GM18873 (cell line): ENCODE data around the gene C9orf152.

Experiments
- ATAC-seq: cut with Tn5 transposase; IDR thresholded peaks from one replicate; pipeline ENCODE4 v1.9.1; 2021; ENCODE audit warnings: mild to moderate bottlenecking, moderate library complexity, moderate number of reproducible peaks; ENCODE audit not compliant: unreplicated experiment, low FRiP score

The C9orf152 gene

DNA sequence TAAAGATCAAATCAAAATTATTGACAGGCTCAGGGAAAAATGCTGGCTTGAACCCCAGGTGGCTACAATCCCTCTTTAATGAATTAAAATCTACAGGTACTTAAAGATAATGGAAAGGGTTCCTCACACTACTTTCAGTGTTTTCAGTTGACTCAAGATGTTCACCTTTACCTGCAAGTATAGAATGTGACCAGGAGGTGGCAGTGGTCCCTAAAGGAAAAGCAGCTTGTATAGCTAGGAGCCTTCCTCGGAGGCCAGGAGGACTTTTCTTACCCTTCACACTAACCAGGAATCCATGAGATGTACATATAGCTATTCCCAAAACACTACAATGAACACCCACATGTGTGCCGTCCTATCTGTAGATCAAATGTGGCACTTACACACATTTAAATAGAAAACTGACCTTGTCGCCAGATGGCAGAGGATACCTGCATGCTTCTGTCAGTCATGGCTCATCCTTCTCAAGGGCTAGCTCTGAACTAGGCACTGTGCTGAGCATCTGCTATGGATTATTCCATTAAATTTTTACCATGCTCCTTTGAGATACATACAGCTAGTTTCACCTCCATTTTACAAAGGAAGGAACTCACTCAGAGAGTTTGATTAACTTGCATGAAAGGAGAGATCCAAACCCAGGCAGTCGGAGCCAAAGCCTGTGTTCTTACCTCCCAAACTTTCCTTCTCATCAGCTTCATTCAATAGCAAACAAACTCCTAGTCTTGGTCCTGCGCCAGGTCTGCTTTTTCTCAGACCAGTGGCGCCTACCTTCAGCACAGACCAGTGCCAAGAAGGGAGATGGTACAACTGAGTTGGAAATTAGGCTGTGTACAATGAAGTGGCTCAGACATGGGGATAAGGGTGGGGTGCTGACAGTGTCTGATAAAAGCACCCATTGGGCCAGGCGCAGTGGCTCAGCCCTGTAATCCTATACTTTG lies 24.5 kb downstream of the C9orf152 start:
- no peak for ATAC-seq

GRCh38 chr9:110180511-110181434 lies 27.2 kb downstream of the C9orf152 start:
- ATAC-seq = no peak

- no peak for ATAC-seq
Observed at GRCh38 chr9:110179734-110180133, 28.2 kb downstream of the C9orf152 start.

GRCh38 chr9:110178281-110178680 lies 29.7 kb downstream of the C9orf152 start:
- no peak for ATAC-seq

DNA sequence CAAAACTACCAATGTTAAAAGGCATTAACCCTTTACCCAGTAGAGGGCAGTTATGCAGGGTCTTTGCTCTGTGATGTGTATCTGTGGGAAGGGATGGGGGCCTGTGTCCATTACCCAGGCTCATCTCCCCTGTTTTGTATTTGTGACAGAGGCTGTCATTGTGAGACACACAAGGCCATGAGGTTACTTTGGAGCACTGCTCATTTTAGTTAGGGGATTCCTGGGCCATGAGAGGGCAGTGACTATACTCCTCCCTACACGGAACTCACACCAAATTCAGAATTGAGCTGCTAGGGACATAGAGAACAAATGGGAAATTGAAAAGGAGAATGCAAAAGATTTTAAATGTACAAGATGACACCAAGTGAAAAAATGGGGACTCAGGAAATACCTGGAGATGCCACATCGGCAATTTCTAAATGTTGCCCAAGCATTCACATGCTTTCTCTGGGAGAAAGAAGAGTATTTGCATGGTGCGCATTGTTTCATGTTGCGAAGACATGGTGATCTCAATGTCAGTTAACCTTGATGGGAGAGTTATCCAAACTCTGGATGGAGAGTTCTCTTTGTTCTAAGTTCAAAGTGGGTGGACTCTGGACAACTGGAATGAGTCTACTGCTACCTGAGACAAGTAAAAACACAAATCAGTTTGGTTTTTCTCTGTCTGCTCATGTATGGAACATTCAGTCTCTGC lies 32.5 kb downstream of the C9orf152 start:
- no peak for ATAC-seq

DNA sequence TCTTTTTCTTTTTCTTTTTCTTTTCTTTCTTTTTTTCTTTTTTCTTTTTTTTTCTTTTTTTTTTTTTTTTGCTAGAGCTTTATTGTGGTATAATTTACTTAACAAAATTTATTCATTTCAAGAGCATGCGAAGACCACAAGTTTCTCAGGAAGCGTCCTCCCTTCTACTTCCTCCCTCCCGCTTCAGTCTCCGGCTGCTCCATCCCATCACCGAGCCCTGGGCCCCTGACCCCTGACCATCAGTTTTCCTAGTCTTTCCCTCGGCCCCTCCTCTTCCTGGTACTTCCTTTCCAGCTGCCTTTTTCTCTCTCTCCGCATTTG lies 34.7 kb downstream of the C9orf152 start:
- no peak for ATAC-seq

DNA sequence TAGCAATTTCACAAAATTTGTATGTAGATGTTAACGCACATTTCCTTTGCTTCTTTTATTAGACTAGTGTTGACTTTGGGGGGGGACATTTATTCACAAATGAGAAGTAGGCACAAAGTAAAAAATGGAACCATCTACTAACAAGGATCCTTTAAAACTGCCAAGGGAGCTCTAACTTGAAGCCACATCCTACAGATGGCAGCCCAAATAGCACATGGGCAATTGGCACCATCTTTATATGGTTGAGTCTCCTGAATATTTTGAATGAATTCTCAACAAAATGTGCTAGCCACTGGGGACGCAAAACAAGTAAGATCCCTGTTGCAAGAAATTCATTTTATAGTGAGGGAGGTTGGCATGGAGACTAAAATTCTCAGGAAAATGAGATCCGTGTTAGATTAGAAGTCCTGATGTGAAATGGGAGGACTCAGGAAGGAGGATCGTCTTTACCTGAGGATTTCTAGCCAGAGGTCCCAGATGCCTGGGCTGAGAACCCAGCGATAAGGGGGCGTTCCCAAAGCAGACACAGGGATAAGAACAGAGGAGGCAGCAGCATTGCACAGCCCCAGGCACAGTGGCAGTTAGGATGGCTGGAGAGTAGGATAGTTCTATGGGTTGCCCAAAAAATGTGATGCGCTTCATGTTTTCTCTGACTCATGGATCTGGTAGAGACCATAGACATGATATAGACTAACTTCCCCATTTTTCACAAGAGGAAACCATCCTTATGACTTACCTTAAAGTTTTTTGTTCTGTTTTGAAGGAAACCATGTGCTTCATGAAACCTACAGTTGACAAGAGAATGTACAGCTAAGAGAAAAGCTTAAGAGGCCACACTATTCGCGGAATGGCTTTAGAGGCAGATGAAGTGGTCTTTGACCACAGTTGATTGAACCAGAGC lies 37.4 kb downstream of the C9orf152 start:
- no peak for ATAC-seq

DNA sequence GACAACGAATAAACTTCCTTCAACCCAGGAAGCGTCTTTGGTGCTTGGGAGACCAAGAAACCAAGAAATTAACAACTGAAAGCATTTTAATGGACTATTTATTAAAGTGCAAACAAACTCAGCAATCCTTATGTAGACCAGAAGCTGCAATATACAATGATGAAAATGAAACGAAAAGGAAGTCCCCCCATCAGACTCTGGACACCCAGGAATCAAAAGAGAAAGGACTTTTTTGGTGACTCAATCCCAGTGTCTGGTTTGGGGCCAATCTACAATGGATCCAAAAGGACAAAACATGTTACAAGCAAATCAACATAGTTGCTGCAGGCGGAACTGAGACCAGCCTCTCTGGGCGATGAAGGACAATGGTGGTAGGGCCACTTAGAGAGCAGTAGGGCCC lies 39.5 kb downstream of the C9orf152 start:
- no peak for ATAC-seq

DNA sequence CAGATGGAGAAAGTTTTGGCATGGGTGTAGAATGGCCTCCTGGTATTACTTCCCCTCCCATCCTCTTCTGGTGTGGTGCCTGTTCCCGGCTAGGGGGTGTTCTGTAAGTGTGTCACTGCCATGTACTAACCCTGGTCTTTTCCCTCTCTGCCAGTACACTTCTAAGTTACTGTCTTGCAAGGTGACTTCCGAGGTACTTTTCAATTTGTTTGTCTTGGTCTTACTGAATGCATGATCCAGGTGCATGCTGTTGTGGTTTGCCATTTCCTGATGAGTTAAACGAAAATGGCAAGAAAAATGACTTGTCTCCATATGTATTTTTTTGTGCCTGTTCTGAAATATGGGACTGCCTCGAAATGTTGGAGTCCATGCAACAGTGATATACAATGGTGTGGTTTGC lies 46.0 kb downstream of the C9orf152 start:
- ATAC-seq = peak; percentile 48

DNA sequence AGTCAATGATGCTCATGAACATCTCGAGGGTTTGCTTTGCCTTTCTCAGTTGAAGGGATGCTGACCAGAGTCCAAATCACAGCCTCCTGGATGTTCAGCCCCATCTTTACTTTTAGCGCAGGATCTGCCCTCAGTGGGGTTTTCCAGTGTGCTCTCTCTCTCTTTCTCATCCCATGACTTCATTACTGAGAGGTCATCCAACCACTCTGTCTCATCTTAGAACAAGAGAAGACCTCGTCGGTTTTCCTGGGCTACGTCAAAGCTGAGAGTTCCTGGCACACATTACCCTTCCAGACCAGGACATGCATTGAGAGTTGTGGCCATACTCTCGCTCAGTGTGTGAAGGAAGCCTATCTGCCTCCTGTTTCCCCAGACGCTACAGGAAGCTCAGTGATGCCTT lies 47.3 kb downstream of the C9orf152 start:
- no peak for ATAC-seq

GRCh38 chr9:110160123-110160522 lies 47.8 kb downstream of the C9orf152 start:
- ATAC-seq = no peak

GRCh38 chr9:110157823-110158664 lies 49.9 kb downstream of the C9orf152 start:
- ATAC-seq = no peak

DNA sequence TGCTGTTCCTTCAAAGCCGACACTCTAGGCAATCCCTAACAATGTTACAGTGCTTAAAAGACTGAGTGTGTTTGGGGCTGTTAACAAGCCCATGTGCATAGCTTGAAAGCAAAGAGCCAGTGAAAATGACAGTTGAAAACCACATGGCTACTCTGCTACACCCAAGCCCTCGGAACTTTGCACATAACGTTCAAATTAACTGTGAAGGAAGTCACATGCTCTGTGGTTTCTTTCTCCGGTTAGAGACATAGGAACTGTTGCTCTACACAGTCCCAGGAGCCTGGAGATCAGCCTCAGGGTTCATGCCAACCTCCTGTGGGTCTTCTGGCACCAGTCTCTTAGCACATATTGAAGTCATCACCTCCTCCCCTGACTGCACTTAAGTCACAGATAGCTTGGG lies 51.1 kb downstream of the C9orf152 start:
- ATAC-seq = peak; percentile 75

DNA sequence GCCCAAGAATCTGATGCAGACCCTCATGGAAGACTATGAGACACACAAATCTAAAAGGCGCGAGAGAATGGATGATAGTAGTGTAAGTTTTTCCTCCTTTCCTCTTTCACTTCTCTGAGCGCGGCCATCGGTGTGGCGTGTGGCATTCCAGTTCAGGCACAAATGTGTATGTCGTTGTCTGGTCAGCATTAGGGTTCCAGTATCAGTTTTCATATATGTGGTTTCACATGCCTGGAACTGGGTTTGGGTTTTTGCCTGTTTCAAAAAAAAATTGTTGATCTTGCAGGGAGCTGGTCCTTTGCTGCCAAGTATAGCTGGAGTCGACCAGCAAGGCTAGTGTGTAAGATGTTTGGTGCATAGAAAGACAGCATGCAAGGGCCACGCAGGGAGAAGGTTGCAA lies 51.5 kb downstream of the C9orf152 start:
- peak; percentile 3 for ATAC-seq

GRCh38 chr9:110155751-110156150 lies 52.2 kb downstream of the C9orf152 start:
- ATAC-seq = no peak

- no peak for ATAC-seq
Observed at GRCh38 chr9:110153431-110153830, 54.5 kb downstream of the C9orf152 start.

DNA sequence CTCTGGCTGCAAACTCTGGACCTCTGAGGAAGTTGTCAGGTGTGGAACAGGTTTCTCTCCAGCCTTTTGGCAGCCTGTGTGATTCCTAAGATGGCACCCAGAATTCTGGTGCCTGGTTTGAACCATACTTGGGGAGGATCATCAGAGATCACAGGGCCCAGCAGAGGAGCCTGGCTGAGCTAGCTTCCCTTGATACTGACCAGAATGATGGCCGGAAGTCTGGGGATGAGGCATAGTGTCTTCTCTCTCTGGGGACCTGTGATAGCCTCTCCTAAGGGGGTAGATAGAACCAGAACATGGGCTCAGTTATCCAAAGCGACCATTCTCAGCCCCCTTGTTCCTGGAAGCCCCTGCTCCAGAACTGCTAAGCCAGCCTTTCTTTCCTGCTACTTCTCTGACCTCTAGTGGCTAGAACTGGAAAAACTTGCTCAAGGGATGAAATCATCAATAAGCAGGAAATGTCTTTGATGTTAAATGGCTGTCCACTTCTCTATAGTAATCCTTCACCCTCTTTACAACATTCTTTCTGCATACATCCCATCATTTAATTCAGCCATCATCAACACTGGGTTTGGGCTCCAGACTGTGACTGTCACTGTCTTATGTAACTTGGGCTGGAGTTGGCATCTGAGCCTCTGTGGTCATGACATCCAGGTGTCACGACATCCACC lies 55.1 kb downstream of the C9orf152 start:
- ATAC-seq = no peak
